K562 (cell line): ENCODE results near the gene SPEG. TPM values are rescaled to one million over a fixed set of nuclear protein-coding genes. Genes with fewer than 3 reads are reported as not detected.

Experiments used
- CCNT2 ChIP-seq: IDR thresholded peaks from 2 replicates; pipeline ENCODE4 v1.6.1; 2011; ENCODE audit warnings: borderline replicate concordance, low read depth, mild to moderate bottlenecking, moderate library complexity, mixed read lengths, low read length; ENCODE audit not compliant: insufficient read length; ENCODE audit errors: extremely low read depth
- CTBP1 ChIP-seq: fragments of 450-650 bp; IDR thresholded peaks from 2 replicates; pipeline ENCODE4 v1.6.1; 2016; ENCODE audit warnings: borderline replicate concordance
- EGR1 ChIP-seq: fragments of 450-650 bp; conservative IDR thresholded peaks from 2 replicates; pipeline ENCODE4 v1.6.1; 2017; ENCODE audit warnings: mild to moderate bottlenecking
- ESRRA ChIP-seq: fragments of 450-650 bp; IDR thresholded peaks from 2 replicates; pipeline ENCODE4 v1.6.1; 2014; ENCODE audit warnings: low read depth, mild to moderate bottlenecking, moderate library complexity, borderline replicate concordance
- HMGN3 ChIP-seq: IDR thresholded peaks from 2 replicates; pipeline ENCODE4 v1.6.1; 2011; ENCODE audit warnings: borderline replicate concordance, low read depth, mild to moderate bottlenecking, mixed read lengths, low read length; ENCODE audit not compliant: insufficient read length; ENCODE audit errors: extremely low read depth
- L3MBTL2 ChIP-seq: fragments of 450-650 bp; IDR thresholded peaks from 2 replicates; pipeline ENCODE4 v1.6.1; 2016; ENCODE audit warnings: mild to moderate bottlenecking, moderate library complexity
- PHF8 ChIP-seq: fragments of 200-600 bp; sonication (generic); IDR thresholded peaks from 2 replicates; pipeline ENCODE4 v1.6.1; 2012; ENCODE audit warnings: mixed run types, mild to moderate bottlenecking, inconsistent platforms, low read length, moderate library complexity, borderline replicate concordance
- SMAD4 ChIP-seq: fragments of 250-450 bp; sonication (Bioruptor Pico); conservative IDR thresholded peaks from 2 replicates; pipeline ENCODE4 v1.8.0; 2021; ENCODE audit warnings: inconsistent platforms, mild to moderate bottlenecking, moderate library complexity
- TCF7L2 ChIP-seq: fragments of 150-350 bp; IDR thresholded peaks from 2 replicates; pipeline ENCODE4 v1.6.1; 2016; ENCODE audit warnings: low read depth, mild to moderate bottlenecking, low read length, moderate library complexity
- ZFX ChIP-seq: sonication (generic); formaldehyde crosslinking; IDR thresholded peaks from 2 replicates; pipeline ENCODE4 v1.8.0; 2022; ENCODE audit warnings: mild to moderate bottlenecking, missing genetic modification reagents, moderate library complexity
- ZNF143 ChIP-seq: sonication (generic); formaldehyde crosslinking; IDR thresholded peaks from 2 replicates; pipeline ENCODE4 v1.9.0; 2022; ENCODE audit warnings: mild to moderate bottlenecking, missing genetic modification reagents
- polyA plus RNA-seq, 8 experiments: library from polyadenylated mRNA; depleted of rRNA in 4 of 8; stranded (reverse) in 5 of 8; unstranded in 3 of 8; fragments of >200 nt; fragmentation: Nextera tagmentation in 2 of 8; fragmentation: Illumina TruSeq in 1 of 8; extraction: Ambion mirVana in 2 of 8; extraction: Trizol in 1 of 8; gene quantifications; 2 replicates each; pipeline versions ENCODE4 v1.2.1 to v1.2.3, GENCODE V29; 2011 to 2014; ENCODE audit warnings: inconsistent platforms in 1 of 8, missing spikeins in 1 of 8
- total RNA-seq, 7 experiments: library from RNA; depleted of rRNA in 6 of 7; stranded (reverse); fragments of >200 nt in 6 of 7; fragmentation: Illumina TruSeq in 2 of 7; extraction: Trizol in 2 of 7; gene quantifications; 2 replicates each; pipeline versions ENCODE4 v1.2.1 to v1.2.3, GENCODE V29; 2011 to 2021; ENCODE audit warnings: low replicate concordance in 1 of 7
- TF ChIP-seq, protein P1 (sequence below), 3 experiments: IDR thresholded peaks in 2 of 3; conservative IDR thresholded peaks in 1 of 3; 2 replicates each; pipeline ENCODE4 v1.5.1; 2011 to 2012; ENCODE audit warnings: low read length in 3 of 3, mild to moderate bottlenecking in 3 of 3, control low read depth in 2 of 3, improper control_type of control experiment in 1 of 3, inconsistent platforms in 1 of 3, low read depth in 1 of 3, mixed read lengths in 1 of 3, moderate library complexity in 1 of 3; ENCODE audit not compliant: insufficient read depth in 2 of 3
- TF ChIP-seq, protein P2 (sequence below): IDR thresholded peaks from 3 replicates; pipeline ENCODE4 v1.6.1; 2011; ENCODE audit warnings: borderline replicate concordance, mild to moderate bottlenecking; ENCODE audit not compliant: insufficient read length, insufficient read depth
- TF ChIP-seq, protein P3 (sequence below): fragments of 250-450 bp; sonication (Bioruptor Pico); IDR thresholded peaks from 2 replicates; pipeline ENCODE4 v1.6.1; 2021; ENCODE audit warnings: mild to moderate bottlenecking
- TF ChIP-seq, protein P4 (sequence below): IDR thresholded peaks from 2 replicates; pipeline ENCODE4 v1.6.1; 2011; ENCODE audit warnings: borderline replicate concordance, low read depth, mild to moderate bottlenecking, moderate library complexity, low read length; ENCODE audit not compliant: insufficient read depth, poor library complexity, severe bottlenecking

The SPEG gene
- total and polyA plus RNA-seq, 9 of the 15 experiments (the other 6 are each of a cell fraction or from before 2014, with no cell fraction given) = 0.49 to 8.7 (median 3.0) TPM

DNA sequence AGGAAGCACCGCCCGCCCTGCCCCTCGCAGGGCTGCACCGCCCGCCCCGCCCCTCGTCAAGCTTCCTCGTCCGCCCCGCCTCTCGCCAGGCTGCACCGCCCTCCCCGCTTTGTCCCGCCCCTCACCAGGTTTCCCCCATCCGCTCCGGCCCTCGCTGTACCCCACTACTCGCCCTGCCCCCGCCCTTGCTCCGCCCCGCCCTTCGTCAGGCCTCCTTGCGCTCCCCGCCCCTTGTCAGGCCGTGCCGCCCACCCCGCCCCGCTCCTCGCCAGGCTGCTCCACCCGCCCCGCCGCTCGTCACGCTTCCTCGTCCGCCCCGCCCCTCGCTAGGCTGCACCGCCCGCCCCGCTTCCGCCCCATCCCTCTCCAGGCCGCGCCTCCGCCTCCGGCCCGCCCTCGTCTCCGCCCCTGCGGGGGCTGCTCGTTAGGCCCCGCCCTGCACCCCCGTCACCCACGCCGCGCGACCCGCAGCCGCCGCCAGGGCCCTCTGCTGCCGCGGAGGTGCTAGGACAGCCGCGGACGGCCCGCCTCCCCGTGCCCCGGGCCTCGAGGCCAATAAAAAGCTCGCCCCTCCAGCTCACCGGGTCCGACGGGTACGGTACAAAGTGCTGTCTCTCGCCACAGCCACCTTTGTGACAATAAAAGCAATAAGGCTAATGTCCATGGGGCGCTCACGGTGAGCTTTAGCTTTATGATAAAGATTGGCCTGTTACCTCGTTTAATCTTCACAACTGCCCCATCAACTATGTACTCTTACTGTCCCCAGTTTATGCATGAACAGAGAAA is 46.3 kb upstream of the SPEG start (continued):
- TF ChIP-seq, protein P1, sequence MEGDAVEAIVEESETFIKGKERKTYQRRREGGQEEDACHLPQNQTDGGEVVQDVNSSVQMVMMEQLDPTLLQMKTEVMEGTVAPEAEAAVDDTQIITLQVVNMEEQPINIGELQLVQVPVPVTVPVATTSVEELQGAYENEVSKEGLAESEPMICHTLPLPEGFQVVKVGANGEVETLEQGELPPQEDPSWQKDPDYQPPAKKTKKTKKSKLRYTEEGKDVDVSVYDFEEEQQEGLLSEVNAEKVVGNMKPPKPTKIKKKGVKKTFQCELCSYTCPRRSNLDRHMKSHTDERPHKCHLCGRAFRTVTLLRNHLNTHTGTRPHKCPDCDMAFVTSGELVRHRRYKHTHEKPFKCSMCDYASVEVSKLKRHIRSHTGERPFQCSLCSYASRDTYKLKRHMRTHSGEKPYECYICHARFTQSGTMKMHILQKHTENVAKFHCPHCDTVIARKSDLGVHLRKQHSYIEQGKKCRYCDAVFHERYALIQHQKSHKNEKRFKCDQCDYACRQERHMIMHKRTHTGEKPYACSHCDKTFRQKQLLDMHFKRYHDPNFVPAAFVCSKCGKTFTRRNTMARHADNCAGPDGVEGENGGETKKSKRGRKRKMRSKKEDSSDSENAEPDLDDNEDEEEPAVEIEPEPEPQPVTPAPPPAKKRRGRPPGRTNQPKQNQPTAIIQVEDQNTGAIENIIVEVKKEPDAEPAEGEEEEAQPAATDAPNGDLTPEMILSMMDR (IDR thresholded peaks at IDR 0.05 in 2 of 3, conservative IDR thresholded peaks at IDR 0.05 in 1 of 3; ENCODE audit: insufficient read depth in 2 of 3, low read depth in 1 of 3, low read length in 3 of 3) = peak; percentile 58 to 68 (median 59)
- TF ChIP-seq SMAD4 (CRISPR knock-in tag) = peak; percentile 44
- TF ChIP-seq, protein P2, sequence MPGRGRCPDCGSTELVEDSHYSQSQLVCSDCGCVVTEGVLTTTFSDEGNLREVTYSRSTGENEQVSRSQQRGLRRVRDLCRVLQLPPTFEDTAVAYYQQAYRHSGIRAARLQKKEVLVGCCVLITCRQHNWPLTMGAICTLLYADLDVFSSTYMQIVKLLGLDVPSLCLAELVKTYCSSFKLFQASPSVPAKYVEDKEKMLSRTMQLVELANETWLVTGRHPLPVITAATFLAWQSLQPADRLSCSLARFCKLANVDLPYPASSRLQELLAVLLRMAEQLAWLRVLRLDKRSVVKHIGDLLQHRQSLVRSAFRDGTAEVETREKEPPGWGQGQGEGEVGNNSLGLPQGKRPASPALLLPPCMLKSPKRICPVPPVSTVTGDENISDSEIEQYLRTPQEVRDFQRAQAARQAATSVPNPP = no peak
- peak; percentile 86 for TF ChIP-seq L3MBTL2
- TF ChIP-seq ESRRA = peak; percentile 42; the same call in 1 of the 2 replicates
- peak; percentile 63; the same call in 1 of the 2 replicates for TF ChIP-seq CTBP1
- TF ChIP-seq, protein P3, sequence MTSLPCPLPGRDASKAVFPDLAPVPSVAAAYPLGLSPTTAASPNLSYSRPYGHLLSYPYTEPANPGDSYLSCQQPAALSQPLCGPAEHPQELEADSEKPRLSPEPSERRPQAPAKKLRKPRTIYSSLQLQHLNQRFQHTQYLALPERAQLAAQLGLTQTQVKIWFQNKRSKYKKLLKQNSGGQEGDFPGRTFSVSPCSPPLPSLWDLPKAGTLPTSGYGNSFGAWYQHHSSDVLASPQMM (CRISPR knock-in tag) = no peak
- TF ChIP-seq PHF8 = peak; percentile 54; the same call in 1 of the 2 replicates
- TF ChIP-seq ZNF143 (CRISPR knock-in tag) = no peak
- TF ChIP-seq CCNT2 = peak; percentile 86
- peak; percentile 73 for TF ChIP-seq ZFX (CRISPR knock-in tag)
- no peak for TF ChIP-seq TCF7L2
- peak; percentile 72 for TF ChIP-seq HMGN3
- TF ChIP-seq, protein P4, sequence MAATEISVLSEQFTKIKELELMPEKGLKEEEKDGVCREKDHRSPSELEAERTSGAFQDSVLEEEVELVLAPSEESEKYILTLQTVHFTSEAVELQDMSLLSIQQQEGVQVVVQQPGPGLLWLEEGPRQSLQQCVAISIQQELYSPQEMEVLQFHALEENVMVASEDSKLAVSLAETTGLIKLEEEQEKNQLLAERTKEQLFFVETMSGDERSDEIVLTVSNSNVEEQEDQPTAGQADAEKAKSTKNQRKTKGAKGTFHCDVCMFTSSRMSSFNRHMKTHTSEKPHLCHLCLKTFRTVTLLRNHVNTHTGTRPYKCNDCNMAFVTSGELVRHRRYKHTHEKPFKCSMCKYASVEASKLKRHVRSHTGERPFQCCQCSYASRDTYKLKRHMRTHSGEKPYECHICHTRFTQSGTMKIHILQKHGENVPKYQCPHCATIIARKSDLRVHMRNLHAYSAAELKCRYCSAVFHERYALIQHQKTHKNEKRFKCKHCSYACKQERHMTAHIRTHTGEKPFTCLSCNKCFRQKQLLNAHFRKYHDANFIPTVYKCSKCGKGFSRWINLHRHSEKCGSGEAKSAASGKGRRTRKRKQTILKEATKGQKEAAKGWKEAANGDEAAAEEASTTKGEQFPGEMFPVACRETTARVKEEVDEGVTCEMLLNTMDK = peak; percentile 30
- TF ChIP-seq EGR1 = peak; percentile 62
